ENCODE data around the gene GUK1. TPM values are rescaled to one million over a fixed set of nuclear protein-coding genes. Genes with fewer than 3 reads are reported as not detected.
A peak's percentile ranks its signal among the peaks of the same experiment; 100 is the strongest.

Gene GUK1
- total RNA-seq, 1 donor from 2014 or later = 242 TPM

DNA sequence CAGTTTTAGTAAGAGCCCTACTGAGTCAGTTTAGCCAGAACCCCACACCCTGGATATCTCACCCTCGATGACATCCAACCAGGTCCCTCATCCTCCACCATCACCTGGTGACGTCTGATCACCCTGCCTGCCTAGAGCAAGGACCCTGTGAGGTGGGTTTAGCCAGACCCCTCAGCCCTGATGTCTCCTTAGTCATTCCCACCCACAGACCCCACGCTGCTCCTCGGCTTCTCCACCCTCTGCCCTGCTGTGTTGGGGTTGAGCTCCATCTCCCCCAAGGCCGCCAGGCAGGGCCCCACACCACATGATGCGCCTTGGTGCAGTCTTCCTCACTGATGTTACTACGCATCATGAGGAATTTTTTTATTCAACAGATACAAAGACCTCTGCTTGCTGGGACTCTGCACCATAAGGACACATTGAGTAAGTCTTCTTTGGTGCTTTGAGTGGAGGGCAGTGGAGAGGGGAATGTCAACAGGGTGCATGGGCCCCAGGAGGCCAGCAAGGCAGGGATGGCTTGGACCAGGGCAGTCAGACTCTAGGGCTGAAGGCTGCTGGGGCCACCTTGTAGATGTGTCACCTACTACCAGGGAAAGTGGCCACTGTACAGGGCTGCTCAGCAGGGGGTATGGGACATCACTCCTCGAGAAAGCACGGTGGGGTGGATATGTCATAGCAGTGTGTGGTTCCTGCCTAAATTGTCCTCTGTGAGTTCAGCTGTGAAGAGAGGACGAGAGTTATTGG is 23.9 kb downstream of the GUK1 start:
- DNase-seq (ENCODE audit: low read depth) = no peak
- TF ChIP-seq, protein P1, sequence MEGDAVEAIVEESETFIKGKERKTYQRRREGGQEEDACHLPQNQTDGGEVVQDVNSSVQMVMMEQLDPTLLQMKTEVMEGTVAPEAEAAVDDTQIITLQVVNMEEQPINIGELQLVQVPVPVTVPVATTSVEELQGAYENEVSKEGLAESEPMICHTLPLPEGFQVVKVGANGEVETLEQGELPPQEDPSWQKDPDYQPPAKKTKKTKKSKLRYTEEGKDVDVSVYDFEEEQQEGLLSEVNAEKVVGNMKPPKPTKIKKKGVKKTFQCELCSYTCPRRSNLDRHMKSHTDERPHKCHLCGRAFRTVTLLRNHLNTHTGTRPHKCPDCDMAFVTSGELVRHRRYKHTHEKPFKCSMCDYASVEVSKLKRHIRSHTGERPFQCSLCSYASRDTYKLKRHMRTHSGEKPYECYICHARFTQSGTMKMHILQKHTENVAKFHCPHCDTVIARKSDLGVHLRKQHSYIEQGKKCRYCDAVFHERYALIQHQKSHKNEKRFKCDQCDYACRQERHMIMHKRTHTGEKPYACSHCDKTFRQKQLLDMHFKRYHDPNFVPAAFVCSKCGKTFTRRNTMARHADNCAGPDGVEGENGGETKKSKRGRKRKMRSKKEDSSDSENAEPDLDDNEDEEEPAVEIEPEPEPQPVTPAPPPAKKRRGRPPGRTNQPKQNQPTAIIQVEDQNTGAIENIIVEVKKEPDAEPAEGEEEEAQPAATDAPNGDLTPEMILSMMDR (conservative IDR thresholded peaks at IDR 0.05; ENCODE audit: low read depth, low read length) = no peak
- no peak overlapping the region for H3K4me3 ChIP-seq (ENCODE audit: low read depth, low read length)

- DNase-seq (ENCODE audit: low read depth) = no peak
- H3K4me3 ChIP-seq (ENCODE audit: low read depth, low read length) = peak overlapping the region; percentile 69
- TF ChIP-seq, protein P1 (conservative IDR thresholded peaks at IDR 0.05; ENCODE audit: low read depth, low read length) = no peak
These were observed 24.7 kb downstream of the GUK1 start for GRCh38 chr1:228164561-228165371.

DNA sequence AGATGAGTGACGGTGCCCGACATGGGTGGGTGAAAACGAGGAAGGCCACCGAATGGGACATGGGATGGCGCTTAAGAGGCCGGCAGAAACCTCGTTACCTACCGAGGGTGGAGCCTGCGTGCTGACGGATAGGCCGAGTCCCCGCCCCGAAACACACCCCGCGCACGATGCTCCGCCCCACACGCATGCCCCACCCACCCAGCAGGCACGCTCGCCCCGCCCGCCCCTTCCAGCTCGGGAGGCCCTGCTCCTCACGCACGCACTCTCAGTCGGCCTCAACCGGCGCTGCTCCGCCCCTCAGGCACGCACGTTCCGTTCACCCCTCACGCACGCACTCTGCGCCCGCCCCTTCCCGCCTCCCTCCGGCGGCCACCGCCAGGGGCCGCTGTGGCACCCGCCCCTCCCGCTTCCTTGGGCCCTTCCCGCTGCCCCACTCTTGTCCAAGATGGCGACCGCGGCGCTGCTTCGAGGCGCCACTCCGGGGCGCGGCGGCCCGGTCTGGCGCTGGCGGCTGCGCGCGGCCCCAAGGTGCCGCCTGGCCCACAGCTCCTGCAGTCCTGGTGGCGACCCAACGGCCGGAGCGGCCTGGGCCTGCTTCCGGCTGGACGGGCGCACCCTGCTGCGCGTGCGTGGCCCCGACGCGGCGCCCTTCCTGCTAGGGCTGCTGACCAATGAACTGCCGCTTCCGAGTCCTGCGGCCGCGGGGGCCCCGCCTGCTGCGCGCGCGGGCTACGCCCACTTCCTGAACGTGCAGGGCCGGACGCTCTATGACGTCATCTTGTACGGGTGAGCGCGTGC is 25.5 kb downstream of the GUK1 start, which contains the start of gene IBA57:
Gene IBA57, plus strand, starts transcription at position 433 of the 798 bp plus-strand sequence. Its CDS starts 13 bp downstream, at position 446.
- TF ChIP-seq, protein P1 (conservative IDR thresholded peaks at IDR 0.05; ENCODE audit: low read depth, low read length) = peak; percentile 69
- peak within 1 kb of the TSS; percentile 69 for H3K4me3 ChIP-seq (ENCODE audit: low read depth, low read length)
- no peak for DNase-seq (ENCODE audit: low read depth)

- TF ChIP-seq, protein P1 (conservative IDR thresholded peaks at IDR 0.05; ENCODE audit: low read depth, low read length) = peak; percentile 47
- no peak for DNase-seq (ENCODE audit: low read depth)
These were observed 26.3 kb downstream of the GUK1 start for GRCh38 chr1:228166170-228166936.

GRCh38 chr1:228168563-228169270 is 28.6 kb downstream of the GUK1 start:
- H3K4me3 ChIP-seq (ENCODE audit: low read depth, low read length) = no peak overlapping the region
- TF ChIP-seq, protein P1 (conservative IDR thresholded peaks at IDR 0.05; ENCODE audit: low read depth, low read length) = no peak

More at GRCh38 chr1:228166170-228166936, 26.3 kb downstream of the GUK1 start:
- peak overlapping the region; percentile 69 for H3K4me3 ChIP-seq (ENCODE audit: low read depth, low read length)

More at GRCh38 chr1:228168563-228169270, 28.6 kb downstream of the GUK1 start:
- DNase-seq (ENCODE audit: low read depth) = no peak

Data from epithelial cell of proximal tubule (primary cell).